HFF-Myc (cell line): ENCODE results near the gene HSPD1.
"Not testable (repeated sequence)": the region's sequence is repeated elsewhere in the genome, so short reads cannot be mapped to it uniquely, and the experiment has no call there.

ENCODE experiments used
- DNase-seq: peaks from one replicate; pipeline ENCODE4 v3.0.0-alpha.2; 2011; ENCODE audit warnings: low read depth; ENCODE audit errors: extremely low read depth
- H3K4me3 ChIP-seq: replicated peaks from 2 replicates; pipeline ENCODE4 v1.5.1; 2011; ENCODE audit warnings: low read depth, mild to moderate bottlenecking, control low read depth, low read length
- CTCF ChIP-seq: IDR thresholded peaks from 2 replicates; pipeline ENCODE4 v1.5.1; 2012; ENCODE audit warnings: mild to moderate bottlenecking, low read depth, low read length, control low read depth; ENCODE audit errors: missing control alignments

The HSPD1 gene

GRCh38 chr2:197498235-197498936, 1.3 kb downstream of the HSPD1 start:
- DNase-seq = no peak
- peak overlapping the region; percentile 71 for H3K4me3 ChIP-seq
- no peak for TF ChIP-seq CTCF

DNA sequence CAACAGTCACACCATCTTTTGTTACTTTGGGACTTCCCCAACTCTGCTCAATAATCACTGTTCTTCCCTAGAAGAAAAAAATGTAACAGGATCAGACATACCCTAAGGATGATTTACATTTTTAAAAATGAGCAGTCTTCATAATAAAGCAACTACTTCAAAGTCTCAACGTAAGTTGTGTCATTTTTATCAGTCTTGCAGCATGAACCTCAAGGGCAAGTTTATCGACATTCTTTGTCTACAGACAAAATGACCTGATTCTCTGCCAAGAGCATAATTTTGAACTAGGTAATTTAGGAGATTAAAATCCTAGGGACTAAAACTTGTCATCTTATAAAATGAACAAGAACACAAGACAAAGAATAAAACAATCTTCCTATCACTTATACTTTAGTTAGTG, 2.3 kb downstream of the HSPD1 start:
- no peak for TF ChIP-seq CTCF
- no peak for DNase-seq
- peak overlapping the region; percentile 71 for H3K4me3 ChIP-seq

GRCh38 chr2:197496695-197497094, 2.9 kb downstream of the HSPD1 start:
- peak overlapping the region; percentile 71 for H3K4me3 ChIP-seq
- TF ChIP-seq CTCF = no peak
- DNase-seq = no peak

GRCh38 chr2:197495433-197496134, 4.1 kb downstream of the HSPD1 start:
- DNase-seq = no peak
- peak overlapping the region; percentile 71 for H3K4me3 ChIP-seq
- TF ChIP-seq CTCF = no peak

DNA sequence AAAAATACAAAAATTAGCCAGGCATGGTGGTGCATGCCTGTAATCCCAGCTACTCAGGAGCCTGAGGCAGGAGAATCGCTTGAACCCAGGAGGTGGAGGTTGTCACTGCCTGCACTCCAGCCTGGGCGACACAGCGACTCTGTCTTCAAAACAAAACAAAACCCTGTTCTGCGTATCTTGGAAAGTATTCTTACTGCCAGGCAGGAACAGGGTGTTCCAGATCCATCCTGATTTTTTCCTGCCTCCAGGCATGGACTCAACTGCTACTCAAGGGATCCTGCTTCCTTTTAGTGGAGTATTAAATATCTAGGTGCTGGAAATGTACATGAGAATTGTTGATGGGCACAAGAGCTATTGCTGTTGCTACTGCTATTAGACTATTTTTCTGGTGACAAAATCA, 12.3 kb downstream of the HSPD1 start:
- no peak overlapping the region for H3K4me3 ChIP-seq
- TF ChIP-seq CTCF = no peak
- no peak for DNase-seq

DNA sequence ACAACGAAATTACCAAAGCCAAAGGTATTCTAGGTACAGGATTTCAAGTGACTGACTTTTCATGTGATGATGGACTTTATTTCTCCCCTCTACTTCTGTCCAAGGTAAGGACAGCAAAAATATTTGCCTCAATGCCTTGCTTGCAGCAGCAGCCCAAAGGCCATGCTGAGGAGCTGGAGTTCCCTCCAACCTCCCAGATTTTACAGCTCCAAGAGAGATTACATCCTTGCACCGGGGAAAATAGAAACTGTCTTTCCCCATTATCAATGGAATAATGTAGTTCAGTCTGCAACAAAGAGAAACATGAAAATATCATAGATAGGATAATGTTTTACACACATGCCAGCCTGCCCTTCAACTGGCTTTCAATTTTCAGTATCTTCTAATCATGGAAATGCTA, 13.5 kb downstream of the HSPD1 start:
- DNase-seq = no peak
- no peak for TF ChIP-seq CTCF
- H3K4me3 ChIP-seq = no peak overlapping the region

DNA sequence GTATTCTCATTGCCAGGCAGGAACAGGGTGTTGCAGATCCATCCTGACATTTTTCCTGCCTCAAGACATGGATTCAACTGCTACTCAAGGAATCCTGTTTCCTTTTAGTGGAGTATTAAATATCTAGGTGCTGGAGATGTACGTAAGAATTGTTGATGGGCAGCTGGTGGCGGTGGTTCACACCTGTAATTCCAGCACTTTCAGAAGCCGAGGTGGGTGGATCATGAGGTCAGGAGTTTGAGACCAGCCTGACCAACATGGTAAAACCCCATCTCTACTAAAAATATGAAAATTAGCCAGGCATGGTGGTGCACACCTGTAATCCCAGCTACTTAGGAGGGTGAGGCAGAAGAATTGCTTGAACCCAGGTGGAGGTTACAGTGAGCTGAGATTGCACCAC, 15.4 kb downstream of the HSPD1 start:
- not testable (repeated sequence) for DNase-seq, H3K4me3 ChIP-seq
